ENCODE measurements around the gene SLC2A6. TPM values are rescaled to one million over a fixed set of nuclear protein-coding genes. Genes with fewer than 3 reads are reported as not detected.

The SLC2A6 gene
- total RNA-seq, 2 experiments from 2014 or later = 0.62 to 0.83 TPM

- H3K9me3 Mint-ChIP-seq = no peaks in the 10 kb centered on the region
- H3K27ac Mint-ChIP-seq = no peak overlapping the region
- DNase-seq = no peak
- peaks cover 27% of the 10 kb centered on the region for H3K27me3 Mint-ChIP-seq (ENCODE audit: low read depth)
- no peak overlapping the region for H3K4me3 Mint-ChIP-seq
- intact Hi-C loops (cut with micrococcal nuclease) = no loop called here
- no peaks in the 10 kb centered on the region for H3K36me3 Mint-ChIP-seq (ENCODE audit: low read depth)
- peaks cover 27% of the 10 kb centered on the region for H3K4me1 Mint-ChIP-seq (ENCODE audit: low read depth)
- CTCF ChIA-PET = no interaction called here
Observed at GRCh38 chr9:133423216-133423615, 55.7 kb downstream of the SLC2A6 start.

DNA sequence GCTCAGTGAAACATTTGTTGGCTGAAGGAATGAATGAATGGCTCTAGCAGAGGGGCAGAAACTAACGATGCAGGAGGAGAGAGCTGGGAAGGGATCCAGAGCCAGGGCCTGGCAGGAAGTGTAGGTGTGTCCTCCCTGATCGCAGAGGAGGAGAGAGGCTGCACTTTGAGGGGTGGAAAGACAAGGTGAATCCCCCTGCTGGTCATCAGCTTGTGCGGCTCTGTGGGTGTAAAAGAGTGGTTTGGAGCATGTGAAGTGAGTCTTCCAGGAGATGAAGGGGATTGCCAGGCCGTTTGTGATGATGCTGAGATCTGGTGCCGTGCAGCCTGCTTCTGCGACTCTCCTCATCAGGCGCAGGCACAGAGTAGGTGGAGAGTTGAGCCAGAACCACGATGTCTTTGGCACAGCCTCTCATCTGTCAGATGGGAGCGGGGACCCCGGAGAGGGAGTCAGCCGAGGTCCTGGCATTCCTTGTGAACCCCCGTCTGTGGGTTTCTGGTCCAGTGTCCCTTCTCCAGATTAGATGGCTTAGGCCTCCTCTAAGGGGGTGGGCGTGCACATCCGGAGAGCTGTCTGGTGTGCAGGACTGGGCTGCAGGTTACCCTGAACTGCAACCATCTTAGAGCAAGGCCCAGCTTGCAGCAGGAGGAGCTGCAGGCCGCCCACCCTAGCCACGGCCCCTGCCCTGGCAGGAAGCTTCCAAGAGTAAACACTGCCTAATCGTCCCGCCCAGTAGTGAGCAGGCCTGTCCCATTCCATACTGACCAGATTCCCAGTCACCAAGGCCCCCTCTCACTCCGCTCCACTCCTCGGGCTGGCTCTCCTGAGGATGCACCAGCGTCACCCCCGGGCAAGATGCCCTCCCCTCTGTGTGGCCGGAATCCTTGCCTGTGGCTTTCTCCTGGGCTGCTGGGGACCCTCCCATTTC lies 57.0 kb downstream of the SLC2A6 start, which contains the start of gene ADAMTS13:
ADAMTS13 (plus strand) TSS at position 753 of the 928 bp plus-strand sequence; CDS start at position 830, 77 bp downstream.
- CTCF ChIA-PET = interaction anchor here (1.0 kb wide), 1 partner anchor 21 kb away, joined by 3 read pairs; no protein-coding TSS in a partner anchor
- intact Hi-C loops (cut with micrococcal nuclease) = no loop called here
- H3K4me1 Mint-ChIP-seq (ENCODE audit: low read depth) = peaks cover 23% of the 10 kb centered on the region
- no peaks in the 10 kb centered on the region for H3K9me3 Mint-ChIP-seq
- peak; percentile 66 for DNase-seq
- H3K36me3 Mint-ChIP-seq (ENCODE audit: low read depth) = peaks cover 4% of the 10 kb centered on the region
- peak within 1 kb of the TSS; percentile 14 for H3K27ac Mint-ChIP-seq
- no peak within 1 kb of the TSS for H3K4me3 Mint-ChIP-seq
- peaks cover 15% of the 10 kb centered on the region for H3K27me3 Mint-ChIP-seq (ENCODE audit: low read depth)

Other genes starting within 250 kb of the SLC2A6 start
- not detected for gene ABO, start 203.9 kb downstream of the SLC2A6 start, total RNA-seq
- gene SURF6, start 142.9 kb downstream of the SLC2A6 start, total RNA-seq = 10 to 100 TPM; 13.6 to 13.8 TPM
- gene MED22, start 131.0 kb downstream of the SLC2A6 start, total RNA-seq = 10 to 100 TPM; 18.4 to 21.5 TPM
- 1,000 to 10,000 TPM; 3,985 to 4,111 TPM for gene RPL7A, start 130.9 kb downstream of the SLC2A6 start, total RNA-seq
- 10 to 100 TPM; 24.9 to 27.8 TPM for gene SURF1, start 122.6 kb downstream of the SLC2A6 start, total RNA-seq
- gene SURF2, start 122.5 kb downstream of the SLC2A6 start, total RNA-seq = 10 to 100 TPM; 15.0 to 16.2 TPM
- 100 to 1,000 TPM; 299 to 302 TPM for gene SURF4, start 103.0 kb downstream of the SLC2A6 start, total RNA-seq
- under 1 TPM; 0.35 to 0.41 TPM for gene STKLD1, start 102.7 kb downstream of the SLC2A6 start, total RNA-seq
- gene REXO4, start 61.1 kb downstream of the SLC2A6 start, total RNA-seq = 10 to 100 TPM; 22.5 to 27.0 TPM
- gene ADAMTS13, start 56.7 kb downstream of the SLC2A6 start, total RNA-seq = 1 to 10 TPM; 3.0 to 3.2 TPM
- under 1 TPM; 0.35 to 0.45 TPM for gene CACFD1, start 19.1 kb downstream of the SLC2A6 start, total RNA-seq
- not detected for gene MYMK, start 45.9 kb upstream of the SLC2A6 start, total RNA-seq
- under 1 TPM; 0.14 to 0.17 TPM for gene ADAMTSL2, start 55.6 kb upstream of the SLC2A6 start, total RNA-seq
- gene FAM163B, start 130.3 kb upstream of the SLC2A6 start, total RNA-seq = not detected
- gene DBH, start 157.3 kb upstream of the SLC2A6 start, total RNA-seq = not detected